Hepatocyte (in vitro differentiated cells): Measurements from ENCODE around the gene PRRT4. TPM values are rescaled to one million over a fixed set of nuclear protein-coding genes. Genes with fewer than 3 reads are reported as not detected.

Experiments
- DNase-seq: peaks from one replicate; pipeline ENCODE4 v3.0.0-alpha.2; 2016; ENCODE audit warnings: low spot score
- H2AFZ ChIP-seq: fragments of 200-600 bp; sonication (generic); 2 replicates; pipeline ENCODE4 v1.6.0; 2016; ENCODE audit warnings: antibody characterized with exemption, mild to moderate bottlenecking
- H3K27ac ChIP-seq: fragments of 200-600 bp; sonication (generic); 2 replicates; pipeline ENCODE4 v1.5.1; 2016; ENCODE audit warnings: mild to moderate bottlenecking
- H3K27me3 ChIP-seq: fragments of 200-600 bp; sonication (generic); 2 replicates; pipeline ENCODE4 v1.6.1; 2016
- H3K36me3 ChIP-seq: fragments of 200-600 bp; sonication (generic); replicated peaks from 2 replicates; pipeline ENCODE4 v1.5.1; 2016; ENCODE audit warnings: low read depth; ENCODE audit not compliant: insufficient read depth
- H3K4me1 ChIP-seq: fragments of 200-600 bp; sonication (generic); 2 replicates; pipeline ENCODE4 v1.5.1; 2016; ENCODE audit warnings: mild to moderate bottlenecking, moderate library complexity; ENCODE audit not compliant: insufficient read depth
- H3K4me2 ChIP-seq: fragments of 200-600 bp; sonication (generic); 2 replicates; pipeline ENCODE4 v1.6.0; 2016
- H3K4me3 ChIP-seq: fragments of 200-600 bp; sonication (generic); 2 replicates; pipeline ENCODE4 v1.5.1; 2016; ENCODE audit warnings: mild to moderate bottlenecking
- H3K79me2 ChIP-seq: fragments of 200-600 bp; sonication (generic); 2 replicates; pipeline ENCODE4 v1.6.0; 2017; ENCODE audit warnings: mild to moderate bottlenecking
- H3K9me2 ChIP-seq: fragments of 200-600 bp; sonication (generic); replicated peaks from 2 replicates; pipeline ENCODE4 v1.6.0; 2017; ENCODE audit warnings: mild to moderate bottlenecking; ENCODE audit not compliant: insufficient read depth
- H3K9me3 ChIP-seq: fragments of 200-600 bp; sonication (generic); 2 replicates; pipeline ENCODE4 v1.5.1; 2016; ENCODE audit warnings: low read depth, mild to moderate bottlenecking
- H4K20me1 ChIP-seq: fragments of 200-600 bp; sonication (generic); 2 replicates; pipeline ENCODE4 v1.6.0; 2016; ENCODE audit warnings: mild to moderate bottlenecking; ENCODE audit not compliant: insufficient read depth, poor library complexity, severe bottlenecking
- EZH2 ChIP-seq: fragments of 200-600 bp; sonication (generic); IDR thresholded peaks from 2 replicates; pipeline ENCODE4 v1.6.1; 2016; ENCODE audit warnings: antibody characterized with exemption, mild to moderate bottlenecking, borderline replicate concordance
- EZH2phosphoT487 ChIP-seq: fragments of 200-600 bp; sonication (generic); IDR thresholded peaks from one replicate; pipeline ENCODE4 v1.6.1; 2018; ENCODE audit warnings: antibody characterized with exemption, mild to moderate bottlenecking, low read depth, moderate library complexity; ENCODE audit not compliant: unreplicated experiment, severe bottlenecking
- WGBS: methylation state at CpG from one replicate; pipeline ENCODE4 v1.1.6; 2016; ENCODE audit warnings: low lambda C conversion rate; ENCODE audit errors: missing lambda C conversion rate; 5-methylcytosine and 5-hydroxymethylcytosine counted together
- polyA plus RNA-seq: library from polyadenylated mRNA; unstranded; fragments of >200 nt; fragmentation: Nextera tagmentation; extraction: Ambion mirVana; gene quantifications from 2 replicates; pipeline ENCODE4 v1.2.1, GENCODE V29; 2016
- total RNA-seq: library from RNA; depleted of rRNA; stranded (reverse); fragments of >200 nt; gene quantifications from 2 replicates; pipeline ENCODE4 v1.2.3, GENCODE V29; 2014
- TF ChIP-seq, protein P1 (sequence below): fragments of 200-600 bp; sonication (generic); IDR thresholded peaks from 2 replicates; pipeline ENCODE4 v1.5.1; 2016; ENCODE audit warnings: antibody characterized with exemption, mild to moderate bottlenecking; ENCODE audit not compliant: poor library complexity

PRRT4 gene
- total and polyA plus RNA-seq, 2 experiments from 2014 or later: 2.2 to 4.1 TPM

DNA sequence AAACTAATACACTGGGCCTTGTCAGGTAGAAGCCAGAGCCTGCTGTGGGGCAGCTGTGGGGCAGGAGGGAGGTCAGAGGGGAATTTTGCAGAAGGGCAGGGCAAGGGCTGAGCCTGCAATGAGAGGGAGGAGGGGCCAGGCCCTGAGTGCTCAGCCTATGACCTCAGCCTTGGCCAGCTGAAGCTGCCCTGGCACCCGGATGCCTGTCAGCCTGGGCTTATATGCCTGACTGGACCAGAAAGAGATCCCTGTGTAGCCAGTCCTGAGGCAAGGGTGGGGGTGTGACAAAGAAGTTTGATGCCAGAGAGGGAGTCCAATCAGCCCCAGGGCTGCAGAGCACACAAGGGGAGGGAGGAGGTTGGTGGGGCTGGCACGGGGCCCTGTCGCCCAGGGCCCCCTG is 22.3 kb upstream of the PRRT4 start:
- no peak overlapping the region for H3K27ac ChIP-seq
- no peak overlapping the region for H3K4me2 ChIP-seq
- H3K9me3 ChIP-seq: no peaks in the 10 kb centered on the region
- no peaks in the 10 kb centered on the region for H3K79me2 ChIP-seq
- H3K27me3 ChIP-seq: peaks cover 3% of the 10 kb centered on the region
- no peaks in the 10 kb centered on the region for H3K36me3 ChIP-seq
- H3K4me1 ChIP-seq: no peaks in the 10 kb centered on the region
- H4K20me1 ChIP-seq: no peaks in the 10 kb centered on the region
- 87% methylated on average over 3 of the region's 3 CpGs for WGBS
- H3K9me2 ChIP-seq: no peaks in the 10 kb centered on the region
- no peak overlapping the region for H3K4me3 ChIP-seq
- DNase-seq: no peak
- TF ChIP-seq, protein P1, sequence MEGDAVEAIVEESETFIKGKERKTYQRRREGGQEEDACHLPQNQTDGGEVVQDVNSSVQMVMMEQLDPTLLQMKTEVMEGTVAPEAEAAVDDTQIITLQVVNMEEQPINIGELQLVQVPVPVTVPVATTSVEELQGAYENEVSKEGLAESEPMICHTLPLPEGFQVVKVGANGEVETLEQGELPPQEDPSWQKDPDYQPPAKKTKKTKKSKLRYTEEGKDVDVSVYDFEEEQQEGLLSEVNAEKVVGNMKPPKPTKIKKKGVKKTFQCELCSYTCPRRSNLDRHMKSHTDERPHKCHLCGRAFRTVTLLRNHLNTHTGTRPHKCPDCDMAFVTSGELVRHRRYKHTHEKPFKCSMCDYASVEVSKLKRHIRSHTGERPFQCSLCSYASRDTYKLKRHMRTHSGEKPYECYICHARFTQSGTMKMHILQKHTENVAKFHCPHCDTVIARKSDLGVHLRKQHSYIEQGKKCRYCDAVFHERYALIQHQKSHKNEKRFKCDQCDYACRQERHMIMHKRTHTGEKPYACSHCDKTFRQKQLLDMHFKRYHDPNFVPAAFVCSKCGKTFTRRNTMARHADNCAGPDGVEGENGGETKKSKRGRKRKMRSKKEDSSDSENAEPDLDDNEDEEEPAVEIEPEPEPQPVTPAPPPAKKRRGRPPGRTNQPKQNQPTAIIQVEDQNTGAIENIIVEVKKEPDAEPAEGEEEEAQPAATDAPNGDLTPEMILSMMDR: no peak
- TF ChIP-seq EZH2 (no peak), EZH2phosphoT487 (no peak)
- no peak overlapping the region for H2AFZ ChIP-seq

- WGBS: 76% methylated on average over 16 of the region's 19 CpGs
Observed at GRCh38 chr7:128381161-128381821, 19.8 kb upstream of the PRRT4 start.

GRCh38 chr7:128380483-128381106 is 19.1 kb upstream of the PRRT4 start:
- Histone ChIP-seq H3K27me3 (no peaks in the 10 kb centered on the region), H3K9me3 (no peaks in the 10 kb centered on the region), H3K79me2 (no peaks in the 10 kb centered on the region), H3K36me3 (no peaks in the 10 kb centered on the region), H3K27ac (no peak overlapping the region), H3K4me3 (no peak overlapping the region), H4K20me1 (no peaks in the 10 kb centered on the region), H3K4me2 (no peak overlapping the region), H2AFZ (no peak overlapping the region), H3K4me1 (no peaks in the 10 kb centered on the region), H3K9me2 (no peaks in the 10 kb centered on the region)
- no peak for DNase-seq
- TF ChIP-seq EZH2phosphoT487: no peak
- TF ChIP-seq, protein P1: no peak
- TF ChIP-seq EZH2: no peak
- 85% methylated on average over 3 of the region's 3 CpGs for WGBS

More at GRCh38 chr7:128381161-128381821, 19.8 kb upstream of the PRRT4 start:
- H3K9me2 ChIP-seq: no peaks in the 10 kb centered on the region
- no peak overlapping the region for H3K4me3 ChIP-seq
- DNase-seq: no peak
- H3K9me3 ChIP-seq: no peaks in the 10 kb centered on the region
- no peak overlapping the region for H3K4me2 ChIP-seq
- no peak for TF ChIP-seq EZH2phosphoT487
- TF ChIP-seq, protein P1: peak; percentile 41
- TF ChIP-seq EZH2: no peak
- H3K27me3 ChIP-seq: no peaks in the 10 kb centered on the region
- H3K36me3 ChIP-seq: no peaks in the 10 kb centered on the region
- H4K20me1 ChIP-seq: no peaks in the 10 kb centered on the region
- H3K79me2 ChIP-seq: no peaks in the 10 kb centered on the region
- H3K4me1 ChIP-seq: no peaks in the 10 kb centered on the region
- H2AFZ ChIP-seq: no peak overlapping the region
- H3K27ac ChIP-seq: no peak overlapping the region
